Activated naive CD4-positive, alpha-beta T cell treated with Interleukin-2 at 50 U/mL for 16 hours (primary cell): ENCODE measurements around the gene MICAL3.

Source experiments
- DNase-seq: peaks from one replicate; pipeline ENCODE4 v3.0.0-alpha.2; 2020

The MICAL3 gene

GRCh38 chr22:17907748-17908051, 116.7 kb downstream of the MICAL3 start:
- no peak for DNase-seq

- no peak for DNase-seq
Measured at GRCh38 chr22:17906978-17907747, 117.2 kb downstream of the MICAL3 start.

- no peak for DNase-seq
Measured at GRCh38 chr22:17905445-17905844, 118.9 kb downstream of the MICAL3 start.

GRCh38 chr22:17903564-17904295, 120.6 kb downstream of the MICAL3 start:
- no peak for DNase-seq

- DNase-seq: no peak
Measured at GRCh38 chr22:17902960-17903359, 121.4 kb downstream of the MICAL3 start.

- no peak for DNase-seq
Measured at GRCh38 chr22:17898375-17898774, 126.0 kb downstream of the MICAL3 start.

GRCh38 chr22:17897858-17898257, 126.5 kb downstream of the MICAL3 start:
- DNase-seq: no peak

- DNase-seq: no peak
Measured at GRCh38 chr22:17897426-17897825, 126.9 kb downstream of the MICAL3 start.

GRCh38 chr22:17896586-17896985, 127.8 kb downstream of the MICAL3 start:
- no peak for DNase-seq

GRCh38 chr22:17893900-17894535, 130.3 kb downstream of the MICAL3 start:
- no peak for DNase-seq

GRCh38 chr22:17892376-17892775, 132.0 kb downstream of the MICAL3 start:
- DNase-seq: no peak

- no peak for DNase-seq
Measured at GRCh38 chr22:17891481-17892167, 132.7 kb downstream of the MICAL3 start.

GRCh38 chr22:17890892-17891291, 133.5 kb downstream of the MICAL3 start:
- no peak for DNase-seq

- no peak for DNase-seq
Measured at GRCh38 chr22:17890245-17890671, 134.1 kb downstream of the MICAL3 start.

GRCh38 chr22:17888855-17889254, 135.5 kb downstream of the MICAL3 start:
- DNase-seq: no peak

GRCh38 chr22:17888439-17888838, 135.9 kb downstream of the MICAL3 start:
- DNase-seq: no peak

- DNase-seq: no peak
Measured at GRCh38 chr22:17884893-17885292, 139.5 kb downstream of the MICAL3 start.

GRCh38 chr22:17884084-17884483, 140.3 kb downstream of the MICAL3 start:
- no peak for DNase-seq

- DNase-seq: no peak
Measured at GRCh38 chr22:17883356-17883755, 141.0 kb downstream of the MICAL3 start.

- DNase-seq: no peak
Measured at GRCh38 chr22:17882727-17883126, 141.6 kb downstream of the MICAL3 start.

- no peak for DNase-seq
Measured at GRCh38 chr22:17882162-17882561, 142.2 kb downstream of the MICAL3 start.

- DNase-seq: no peak
Measured at GRCh38 chr22:17881366-17881765, 143.0 kb downstream of the MICAL3 start.

- no peak for DNase-seq
Measured at GRCh38 chr22:17880468-17880867, 143.9 kb downstream of the MICAL3 start.
